Left lung (tissue), 10 donors: ENCODE data around the gene BID. TPM values are rescaled to one million over a fixed set of nuclear protein-coding genes. Genes with fewer than 3 reads are reported as not detected.
A peak's percentile ranks its signal among the peaks of the same experiment; 100 is the strongest.

ENCODE experiments used
- ATAC-seq: fragments of 200-7000 bp; cut with Tn5 transposase; one replicate; pipeline ENCODE4 v1.9.1; 2020; ENCODE audit warnings: moderate library complexity
- DNase-seq, 4 donors: peaks; one replicate each; pipeline ENCODE4 v3.0.0-alpha.2; 2013 to 2020
- H3K27ac ChIP-seq, 2 donors: fragments of 200-600 bp; sonication (generic) in 1 of 2; one replicate each; pipeline versions ENCODE4 v1.5.0 to v1.8.0; 2020 to 2021
- H3K27me3 ChIP-seq, 2 donors: fragments of 200-600 bp; sonication (generic) in 1 of 2; one replicate each; pipeline versions ENCODE4 v1.5.0 to v1.8.0; 2020 to 2021
- H3K36me3 ChIP-seq, 2 donors: fragments of 200-600 bp; sonication (generic) in 1 of 2; one replicate each; pipeline versions ENCODE4 v1.5.0 to v1.8.0; 2020 to 2021
- H3K4me1 ChIP-seq, 2 donors: fragments of 200-600 bp; one replicate each; pipeline ENCODE4 v1.8.0; 2021
- H3K4me3 ChIP-seq, 2 donors: fragments of 200-600 bp; sonication (generic) in 1 of 2; one replicate each; pipeline versions ENCODE4 v1.5.0 to v1.8.0; 2020 to 2021; ENCODE audit warnings: mild to moderate bottlenecking in 1 of 2
- H3K9me3 ChIP-seq, 2 donors: fragments of 200-600 bp; sonication (generic) in 1 of 2; one replicate each; pipeline versions ENCODE4 v1.5.0 to v1.8.0; 2020 to 2021
- CTCF ChIP-seq, 2 donors: fragments of 200-600 bp; sonication (generic) in 1 of 2; IDR thresholded peaks; one replicate each; pipeline versions ENCODE4 v1.5.0 to v1.8.0; 2021; ENCODE audit warnings: antibody characterized with exemption in 2 of 2
- intact Hi-C, 2 donors: fragments of 100-400 bp; cut with DNase I; formaldehyde crosslinking; loops; one replicate each; pipeline versions ENCODE4 v1.11.2 to v1.14.2; 2022
- polyA plus RNA-seq, 6 donors: library from polyadenylated mRNA; unstranded; fragments of 120-200 nt; gene quantifications; one replicate each; pipeline ENCODE4 v1.2.1, GENCODE V29; 2013; ENCODE audit not compliant: insufficient read length in 6 of 6
- total RNA-seq, 2 donors: library from RNA; stranded (reverse); fragmentation: NEBNext Ultra II Directional; extraction: Animal tissue kit (Norgen Biotek cat#: 25700); gene quantifications; one replicate each; pipeline ENCODE4 v1.2.1, GENCODE V29; 2021
- donor health status: DM: no; HTN: yes; CAD: no.
- donor health status: DM: no; HTN: no; CAD: no.

Gene BID
- total and polyA plus RNA-seq, 8 donors, result 18.1 to 33.5 (median 21.0) TPM

- Histone ChIP-seq H3K9me3 (no peaks in the 10 kb centered on the region), H3K4me3 (no peak overlapping the region), H3K27me3 (no peaks in the 10 kb centered on the region), H3K36me3 (peaks cover 0 to 71% of the 10 kb centered on the region in 2 donors), H3K4me1 (peaks cover 0 to 12% of the 10 kb centered on the region in 2 donors), H3K27ac (no peak overlapping the region)
- intact Hi-C loops, result no loop called here
- no peak for ATAC-seq
- no peak for TF ChIP-seq CTCF (IDR thresholded peaks at IDR 0.05)
- DNase-seq, result no peak
These were observed 45.5 kb downstream of the BID start for GRCh38 chr22:17728786-17729185.

- Histone ChIP-seq H3K4me3 (no peak overlapping the region), H3K27ac (peak overlapping the region in 1 of 2 donors; percentile 10), H3K27me3 (no peaks in the 10 kb centered on the region), H3K36me3 (peaks cover 0 to 55% of the 10 kb centered on the region in 2 donors), H3K4me1 (peaks cover 0 to 12% of the 10 kb centered on the region in 2 donors), H3K9me3 (no peaks in the 10 kb centered on the region)
- DNase-seq (no peak), ATAC-seq (no peak)
- no peak for TF ChIP-seq CTCF (IDR thresholded peaks at IDR 0.05)
- intact Hi-C loops, result no loop called here
These were observed 47.1 kb downstream of the BID start for GRCh38 chr22:17726928-17727897.

- H3K27ac ChIP-seq, result peak overlapping the region in 1 of 2 donors; percentile 10
- DNase-seq (no peak), ATAC-seq (no peak)
- intact Hi-C loops, result no loop called here
- H3K4me3 ChIP-seq, result no peak overlapping the region
- peaks cover 0 to 12% of the 10 kb centered on the region in 2 donors for H3K4me1 ChIP-seq
- no peaks in the 10 kb centered on the region for H3K27me3 ChIP-seq
- H3K9me3 ChIP-seq, result no peaks in the 10 kb centered on the region
- peaks cover 0 to 46% of the 10 kb centered on the region in 2 donors for H3K36me3 ChIP-seq
- no peak for TF ChIP-seq CTCF (IDR thresholded peaks at IDR 0.05)
These were observed 48.0 kb downstream of the BID start for GRCh38 chr22:17726006-17726927.

GRCh38 chr22:17725500-17725796 is 48.8 kb downstream of the BID start:
- peaks cover 0 to 38% of the 10 kb centered on the region in 2 donors for H3K36me3 ChIP-seq
- H3K27me3 ChIP-seq, result no peaks in the 10 kb centered on the region
- no peak overlapping the region for H3K27ac ChIP-seq
- DNase-seq (no peak), ATAC-seq (no peak)
- intact Hi-C loops, result no loop called here
- H3K4me1 ChIP-seq, result peaks cover 0 to 12% of the 10 kb centered on the region in 2 donors
- no peak overlapping the region for H3K4me3 ChIP-seq
- H3K9me3 ChIP-seq, result no peaks in the 10 kb centered on the region
- no peak for TF ChIP-seq CTCF (IDR thresholded peaks at IDR 0.05)
